Measurements from ENCODE around the gene UBXN1.

DNA sequence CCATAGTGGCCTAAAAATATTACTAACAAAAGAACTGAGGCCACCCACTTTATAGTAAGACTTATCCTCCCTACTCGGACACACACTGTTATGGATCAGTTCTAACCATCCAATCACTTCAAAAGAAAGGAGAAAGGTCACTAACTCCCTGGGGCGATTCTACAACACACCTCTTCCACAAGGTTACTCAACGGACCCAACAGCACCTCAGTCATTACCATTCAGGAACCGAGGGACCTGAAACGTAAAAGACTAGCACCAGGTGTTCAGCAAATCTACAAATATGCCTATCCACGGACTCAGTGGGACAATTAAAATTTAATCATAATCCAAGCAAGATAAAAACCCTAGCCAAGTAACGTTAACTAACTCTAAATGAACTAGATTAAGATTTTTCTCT is 46.8 kb upstream of the UBXN1 start:
- no peak for TF ChIP-seq POLR2AphosphoS5 (IDR thresholded peaks at IDR 0.05; ENCODE audit: low read depth, low read length)
- no peak for TF ChIP-seq POLR2A (IDR thresholded peaks at IDR 0.05; ENCODE audit: low read depth, low read length)
